HG03442 (cell line): ENCODE measurements around the gene HRC.
"Not testable (repeated sequence)": the region's sequence is repeated elsewhere in the genome, so short reads cannot be mapped to it uniquely, and the experiment has no call there.

Experiments used
- ATAC-seq: cut with Tn5 transposase; IDR thresholded peaks from one replicate; pipeline ENCODE4 v1.9.1; 2021; ENCODE audit warnings: mild to moderate bottlenecking, moderate library complexity; ENCODE audit not compliant: unreplicated experiment

The HRC gene

GRCh38 chr19:49155005-49155819, at the start of gene HRC:
TSS of gene HRC (minus strand) at chr19:49155396. CDS start at chr19:49155237, 159 bp downstream.
- ATAC-seq, result no peak

- ATAC-seq, result no peak
Measured at GRCh38 chr19:49201042-49201441, 45.8 kb upstream of the HRC start.

- ATAC-seq, result no peak
Measured at GRCh38 chr19:49200238-49200862, 45.2 kb upstream of the HRC start.

- no peak for ATAC-seq
Measured at GRCh38 chr19:49196527-49197240, 41.5 kb upstream of the HRC start.

- ATAC-seq, result no peak
Measured at GRCh38 chr19:49194408-49194807, 39.2 kb upstream of the HRC start.

GRCh38 chr19:49193822-49194394, 38.7 kb upstream of the HRC start:
- no peak for ATAC-seq

GRCh38 chr19:49190781-49191180, 35.6 kb upstream of the HRC start:
- no peak for ATAC-seq

- no peak for ATAC-seq
Measured at GRCh38 chr19:49189259-49189658, 34.1 kb upstream of the HRC start.

GRCh38 chr19:49188626-49189200, 33.5 kb upstream of the HRC start:
- no peak for ATAC-seq

GRCh38 chr19:49186108-49186507, 30.9 kb upstream of the HRC start:
- no peak for ATAC-seq

GRCh38 chr19:49182848-49183375, 27.7 kb upstream of the HRC start:
- no peak for ATAC-seq

- ATAC-seq, result not testable (repeated sequence)
Measured at GRCh38 chr19:49182010-49182847, 27.0 kb upstream of the HRC start.

GRCh38 chr19:49180659-49181058, 25.5 kb upstream of the HRC start:
- ATAC-seq, result no peak

- ATAC-seq, result no peak
Measured at GRCh38 chr19:49173198-49173597, 18.0 kb upstream of the HRC start.

- ATAC-seq, result no peak
Measured at GRCh38 chr19:49168421-49168820, 13.2 kb upstream of the HRC start.

- ATAC-seq, result no peak
Measured at GRCh38 chr19:49167857-49168409, 12.7 kb upstream of the HRC start.

GRCh38 chr19:49165865-49166301, 10.7 kb upstream of the HRC start:
- no peak for ATAC-seq

GRCh38 chr19:49165111-49165750, 10.0 kb upstream of the HRC start:
- no peak for ATAC-seq

GRCh38 chr19:49161987-49162386, 6.8 kb upstream of the HRC start:
- ATAC-seq, result no peak
